Transverse colon (tissue), 4 donors: ENCODE data around the gene RIPOR3. TPM values are rescaled to one million over a fixed set of nuclear protein-coding genes. Genes with fewer than 3 reads are reported as not detected.

ENCODE experiments used
- DNase-seq: peaks from one replicate; pipeline ENCODE4 v3.0.0-alpha.2; 2019
- H3K27ac ChIP-seq, 4 donors: fragments of 200-600 bp; sonication (generic); 2 replicates each; pipeline ENCODE4 v1.5.1; 2016 to 2018; ENCODE audit warnings: inconsistent platforms in 4 of 4
- H3K27me3 ChIP-seq: fragments of 200-600 bp; sonication (generic); 2 replicates; pipeline ENCODE4 v1.5.1; 2017; ENCODE audit warnings: inconsistent platforms
- H3K36me3 ChIP-seq, 4 donors: fragments of 200-600 bp; sonication (generic); 2 replicates each; pipeline ENCODE4 v1.5.1; 2017 to 2019; ENCODE audit warnings: inconsistent platforms in 4 of 4
- H3K4me1 ChIP-seq, 4 donors: fragments of 200-600 bp; sonication (generic); 2 replicates each; pipeline ENCODE4 v1.5.1; 2017 to 2020; ENCODE audit warnings: inconsistent platforms in 4 of 4
- H3K4me3 ChIP-seq, 4 donors: fragments of 200-600 bp; sonication (generic); 1 replicate in 1 of 4; 2 replicates in 3 of 4; pipeline versions ENCODE4 v1.5.1 to v1.6.1; 2017 to 2019; ENCODE audit warnings: inconsistent platforms in 4 of 4
- H3K9me3 ChIP-seq, 2 donors: fragments of 200-600 bp; sonication (generic); 2 replicates each; pipeline ENCODE4 v1.5.1; 2017 to 2019; ENCODE audit warnings: inconsistent platforms in 2 of 2
- CTCF ChIP-seq, 5 experiments: fragments of 200-600 bp in 3 of 5; fragments of 450-650 bp in 2 of 5; sonication (generic) in 3 of 5; IDR thresholded peaks; 1 replicate in 2 of 5; 2 replicates in 3 of 5; pipeline ENCODE4 v1.5.1; 2016 to 2017; ENCODE audit warnings: antibody characterized with exemption in 5 of 5, inconsistent platforms in 3 of 5, mild to moderate bottlenecking in 2 of 5, moderate library complexity in 1 of 5
- EP300 ChIP-seq: sonication (generic); formaldehyde crosslinking; IDR thresholded peaks from one replicate; pipeline ENCODE4 v1.6.1; 2017; ENCODE audit warnings: antibody characterized with exemption, low read depth
- POLR2A ChIP-seq: fragments of 450-650 bp; IDR thresholded peaks from one replicate; pipeline ENCODE4 v1.6.1; 2016; ENCODE audit warnings: antibody characterized with exemption, mild to moderate bottlenecking, moderate library complexity
- POLR2AphosphoS5 ChIP-seq, 3 donors: sonication (generic); formaldehyde crosslinking; IDR thresholded peaks; one replicate each; pipeline ENCODE4 v1.6.1; 2016; ENCODE audit warnings: antibody characterized with exemption in 3 of 3
- WGBS, 2 donors: methylation state at CpG; one replicate each; pipeline ENCODE4 v1.1.5; 2018; ENCODE audit warnings: low coverage in 1 of 2; 5-methylcytosine and 5-hydroxymethylcytosine counted together
- in situ Hi-C, 4 donors: fragments of 200-750 bp; cut with MboI; loops; one replicate each; pipeline versions ENCODE4 v1.15.0 to v1.15.1; 2017; ENCODE audit warnings: low sequenced_read_pairs in 3 of 4, low pct_ligation_motif_present in 1 of 4, low pct_unique_long_range_greater_than_20kb in 1 of 4
- intact Hi-C: fragments of 100-400 bp; cut with DNase I; formaldehyde crosslinking; loops from one replicate; pipeline ENCODE4 v1.15.1; 2023; ENCODE audit warnings: low total_unique reads
- total RNA-seq, 4 donors: library from RNA; depleted of rRNA; stranded (reverse); fragments of >200 nt; gene quantifications; one replicate each; pipeline ENCODE4 v1.1.0, GENCODE V29; 2016

RIPOR3 gene
- total RNA-seq, 4 donors from 2014 or later, result 4.6 to 15.7 (median 8.7) TPM

- TF ChIP-seq POLR2A, result no peak
- in situ Hi-C loops, result no loop called here
- Histone ChIP-seq H3K4me3 (no peak overlapping the region), H3K27ac (no peak overlapping the region), H3K4me1 (peaks cover 0 to 11% (median 2%) of the 10 kb centered on the region in 4 donors), H3K36me3 (peaks cover 0 to 18% (median 3%) of the 10 kb centered on the region in 4 donors), H3K27me3 (no peaks in the 10 kb centered on the region), H3K9me3 (no peaks in the 10 kb centered on the region)
- intact Hi-C loops, result no loop called here
- WGBS, 2 donors, result 80% methylated on average over 1 to 17 of the region's 19 CpGs
- no peak for DNase-seq
Measured at GRCh38 chr20:50587291-50587961, 103.9 kb downstream of the RIPOR3 start.

GRCh38 chr20:50586531-50587232 lies 104.7 kb downstream of the RIPOR3 start:
- 40 to 91% methylated on average over 1 to 13 of the region's 13 CpGs for WGBS, 2 donors
- in situ Hi-C loops, result no loop called here

GRCh38 chr20:50585678-50586077 lies 105.7 kb downstream of the RIPOR3 start:
- no peak for DNase-seq
- intact Hi-C loops, result no loop called here
- Histone ChIP-seq H3K36me3 (peaks cover 0 to 35% (median 8%) of the 10 kb centered on the region in 4 donors), H3K4me3 (no peak overlapping the region), H3K9me3 (no peaks in the 10 kb centered on the region), H3K4me1 (peaks cover 0 to 5% (median 0%) of the 10 kb centered on the region in 4 donors), H3K27me3 (no peaks in the 10 kb centered on the region), H3K27ac (no peak overlapping the region)
- TF ChIP-seq POLR2AphosphoS5 (IDR thresholded peaks at IDR 0.05), result no peak
- TF ChIP-seq EP300, result no peak
- no peak for TF ChIP-seq CTCF (IDR thresholded peaks at IDR 0.05)
- TF ChIP-seq POLR2A, result no peak
- WGBS, 2 donors, result 90% methylated on average over 9 of the region's 9 CpGs; no CpG with 5 or more reads in 1 of the 2 donors
- in situ Hi-C loops, result no loop called here

More at GRCh38 chr20:50586531-50587232, 104.7 kb downstream of the RIPOR3 start:
- Histone ChIP-seq H3K4me3 (no peak overlapping the region), H3K9me3 (no peaks in the 10 kb centered on the region), H3K36me3 (peaks cover 0 to 25% (median 6%) of the 10 kb centered on the region in 4 donors), H3K27ac (no peak overlapping the region), H3K27me3 (no peaks in the 10 kb centered on the region), H3K4me1 (peaks cover 0 to 5% (median 0%) of the 10 kb centered on the region in 4 donors)
- TF ChIP-seq EP300, result no peak
- TF ChIP-seq CTCF (IDR thresholded peaks at IDR 0.05), result no peak
- TF ChIP-seq POLR2AphosphoS5 (IDR thresholded peaks at IDR 0.05), result no peak
- TF ChIP-seq POLR2A, result no peak
- DNase-seq, result no peak
- intact Hi-C loops, result no loop called here

- DNase-seq, result no peak
- intact Hi-C loops, result no loop called here
- in situ Hi-C loops, result no loop called here
- Histone ChIP-seq H3K27ac (no peak overlapping the region), H3K9me3 (no peaks in the 10 kb centered on the region), H3K4me3 (no peak overlapping the region), H3K27me3 (no peaks in the 10 kb centered on the region), H3K36me3 (peaks cover 0 to 35% (median 8%) of the 10 kb centered on the region in 4 donors), H3K4me1 (peaks cover 0 to 5% (median 0%) of the 10 kb centered on the region in 4 donors)
- no peak for TF ChIP-seq POLR2AphosphoS5 (IDR thresholded peaks at IDR 0.05)
- no peak for TF ChIP-seq POLR2A
- WGBS, 2 donors, result 82 to 90% methylated on average over 2 to 5 of the region's 5 CpGs
Measured at GRCh38 chr20:50585214-50585613, 106.1 kb downstream of the RIPOR3 start.

GRCh38 chr20:50584687-50585086 lies 106.7 kb downstream of the RIPOR3 start:
- Histone ChIP-seq H3K4me1 (peaks cover 0 to 5% (median 0%) of the 10 kb centered on the region in 4 donors), H3K27ac (no peak overlapping the region), H3K27me3 (no peaks in the 10 kb centered on the region), H3K4me3 (no peak overlapping the region), H3K9me3 (no peaks in the 10 kb centered on the region), H3K36me3 (peaks cover 0 to 38% (median 9%) of the 10 kb centered on the region in 4 donors)
- no peak for DNase-seq
- intact Hi-C loops (no loop called here), in situ Hi-C loops (no loop called here)
- TF ChIP-seq POLR2AphosphoS5 (IDR thresholded peaks at IDR 0.05), result no peak
- TF ChIP-seq POLR2A, result no peak
- no peak for TF ChIP-seq CTCF (IDR thresholded peaks at IDR 0.05)
- no peak for TF ChIP-seq EP300
- WGBS, 2 donors, result 81 to 93% methylated on average over 2 of the region's 2 CpGs
